Measurements from ENCODE around the gene BHLHE41. TPM values are rescaled to one million over a fixed set of nuclear protein-coding genes. Genes with fewer than 3 reads are reported as not detected.

The BHLHE41 gene
- total and polyA plus RNA-seq, 2 of the 8 experiments (the other 6 are each of a cell fraction or from before 2014, with no cell fraction given): 1.1 to 3.4 TPM

- ChIA-PET CTCF (ENCODE audit: partially characterized antibody) (interaction anchor here (0.6 to 2.8 kb wide), 4 partner anchors 10 to 55 kb away, joined by 3 to 11 read pairs (median 5); no protein-coding TSS in a partner anchor), POLR2A (ENCODE audit: partially characterized antibody) (no interaction called here)
- H3K4me1 ChIP-seq (replicated peaks in 1 of 4; ENCODE audit: control insufficient read depth in 3 of 4, insufficient read depth in 4 of 4, low read length in 3 of 4): peaks cover 3 to 15% (median 5%) of the 10 kb centered on the region in 4 experiments; a peak in 6 of 7 replicates
- no peaks in the 10 kb centered on the region for H3K79me1 ChIP-seq (ENCODE audit: low read depth, low read length)
- no peaks in the 10 kb centered on the region for H3K79me2 ChIP-seq (ENCODE audit: control insufficient read depth in 1 of 2, insufficient read depth in 2 of 2, low read length in 2 of 2)
- no peak overlapping the region for H3K4ac ChIP-seq (replicated peaks; ENCODE audit: insufficient read length, low read depth, low read length)
- H3K23me2 ChIP-seq (ENCODE audit: low read depth, low read length): peaks cover 8% of the 10 kb centered on the region; the same call in 1 of the 2 replicates
- H3K56ac ChIP-seq (replicated peaks; ENCODE audit: insufficient read length, low read depth, low read length): no peak overlapping the region
- H3K4me3 ChIP-seq (ENCODE audit: extremely low read depth in 1 of 4, insufficient read depth in 2 of 4, low read depth in 3 of 4, low read length in 4 of 4): no peak overlapping the region
- DNase-seq (ENCODE audit: low read depth in 1 of 2, low spot score in 2 of 2) (no peak), FAIRE-seq (no peak)
- 77% methylated on average over 4 of the region's 4 CpGs; no CpG with 5 or more reads in 1 of the 2 experiments for WGBS, 2 experiments (ENCODE audit: extremely low coverage in 1 of 2, insufficient coverage in 1 of 2, insufficient read length in 1 of 2, insufficient replicate concordance in 2 of 2, low coverage in 1 of 2, low lambda C conversion rate in 2 of 2, missing lambda C conversion rate in 1 of 2)
- H4K20me1 ChIP-seq (replicated peaks in 1 of 2; ENCODE audit: control insufficient read depth in 1 of 2, insufficient read depth in 2 of 2, low read length in 2 of 2): no peaks in the 10 kb centered on the region
- H3K27ac ChIP-seq (ENCODE audit: low read depth, low read length): no peak overlapping the region
- no peak overlapping the region for H2BK12ac ChIP-seq (ENCODE audit: low read depth, low read length)
- no peak overlapping the region for H3K18ac ChIP-seq (ENCODE audit: extremely low read depth, low read length)
- no peak overlapping the region for H2AK5ac ChIP-seq (ENCODE audit: low read depth, low read length)
- no peak overlapping the region for H4K5ac ChIP-seq (ENCODE audit: insufficient read length, low read depth, low read length)
- no peak overlapping the region for H2BK120ac ChIP-seq (replicated peaks; ENCODE audit: low read depth, low read length)
- no peak overlapping the region for H3K9ac ChIP-seq (replicated peaks in 1 of 4; ENCODE audit: extremely low read depth in 1 of 4, low read depth in 3 of 4, low read length in 3 of 4)
- no peak overlapping the region for H4K8ac ChIP-seq (ENCODE audit: extremely low read depth, insufficient read depth, low read length)
- no peak overlapping the region for H4K91ac ChIP-seq (replicated peaks; ENCODE audit: insufficient read length, low read length)
- no peak overlapping the region for H2BK15ac ChIP-seq (ENCODE audit: low read length)
- H2BK20ac ChIP-seq (ENCODE audit: low read length): no peak overlapping the region
- H3K4me2 ChIP-seq (ENCODE audit: insufficient read depth in 1 of 2, low read depth in 2 of 2, low read length in 2 of 2): no peak overlapping the region
- no peak overlapping the region for H3K14ac ChIP-seq (ENCODE audit: insufficient read length)
- no peak overlapping the region for H3K23ac ChIP-seq (ENCODE audit: insufficient read length)
- H2BK5ac ChIP-seq (ENCODE audit: low read depth, low read length): no peak overlapping the region
- H2AFZ ChIP-seq (ENCODE audit: low read length): no peak overlapping the region
- peaks cover 17 to 47% (median 40%) of the 10 kb centered on the region in 4 experiments for H3K27me3 ChIP-seq (replicated peaks in 1 of 4; ENCODE audit: control insufficient read depth in 3 of 4, extremely low read depth in 1 of 4, insufficient read depth in 3 of 4, low read length in 3 of 4)
- H3K9me3 ChIP-seq (ENCODE audit: insufficient read depth in 2 of 2, low read depth in 1 of 2, low read length in 1 of 2): no peaks in the 10 kb centered on the region
- peaks cover 0 to 5% (median 0%) of the 10 kb centered on the region in 4 experiments; a peak in 1 of 8 replicates for H3K36me3 ChIP-seq (ENCODE audit: control insufficient read depth in 2 of 4, insufficient read depth in 4 of 4, low read length in 3 of 4)
- TF ChIP-seq KDM4A (IDR thresholded peaks at IDR 0.05; ENCODE audit: low read depth, low read length, severe bottlenecking) (no peak), CTBP2 (IDR thresholded peaks at IDR 0.05; ENCODE audit: borderline replicate concordance, insufficient read depth, insufficient read length, low read length) (no peak), E2F6 (IDR thresholded peaks at IDR 0.05) (no peak), RFX5 (IDR thresholded peaks at IDR 0.05; ENCODE audit: borderline replicate concordance, low read depth, low read length) (no peak)
Observed at GRCh38 chr12:26118308-26118707, 6.5 kb downstream of the BHLHE41 start.

Measured in H1 (cell line).